Kidney capillary endothelial cell (primary cell): ENCODE measurements around the gene STK36.
A peak's percentile ranks its signal among the peaks of the same experiment; 100 is the strongest.

Source experiments
- DNase-seq: peaks from one replicate; pipeline ENCODE4 v3.0.0-alpha.2; 2018; ENCODE audit warnings: low spot score

The STK36 gene

GRCh38 chr2:218671654-218672566, at the start of gene STK36, which contains the start of gene RNF25:
STK36 (plus strand) TSS chr2:218672086; CDS start chr2:218672830, 744 bp downstream.
RNF25 (minus strand) TSS chr2:218672002; CDS start chr2:218671970, 32 bp downstream.
- peak; percentile 90 for DNase-seq

- no peak for DNase-seq
Observed at GRCh38 chr2:218622606-218623365, 49.1 kb upstream of the STK36 start.

GRCh38 chr2:218623366-218623705, 48.5 kb upstream of the STK36 start:
- DNase-seq = no peak

GRCh38 chr2:218626369-218626768, 45.5 kb upstream of the STK36 start:
- DNase-seq = no peak

GRCh38 chr2:218627939-218628338, 43.9 kb upstream of the STK36 start:
- DNase-seq = no peak

GRCh38 chr2:218631837-218632236, 40.0 kb upstream of the STK36 start:
- peak; percentile 98 for DNase-seq

GRCh38 chr2:218635719-218636118, 36.2 kb upstream of the STK36 start:
- DNase-seq = no peak

GRCh38 chr2:218638372-218638771, 33.5 kb upstream of the STK36 start:
- no peak for DNase-seq

GRCh38 chr2:218642121-218642656, 29.7 kb upstream of the STK36 start:
- no peak for DNase-seq

- no peak for DNase-seq
Observed at GRCh38 chr2:218642786-218643185, 29.1 kb upstream of the STK36 start.

GRCh38 chr2:218643751-218644310, 28.1 kb upstream of the STK36 start:
- DNase-seq = no peak

GRCh38 chr2:218644721-218645120, 27.2 kb upstream of the STK36 start:
- no peak for DNase-seq

- DNase-seq = no peak
Observed at GRCh38 chr2:218645126-218645525, 26.8 kb upstream of the STK36 start.

- peak; percentile 62 for DNase-seq
Observed at GRCh38 chr2:218648088-218648786, 23.6 kb upstream of the STK36 start.

- DNase-seq = no peak
Observed at GRCh38 chr2:218648787-218649100, 23.1 kb upstream of the STK36 start.

- DNase-seq = no peak
Observed at GRCh38 chr2:218655751-218656150, 16.1 kb upstream of the STK36 start.

- peak; percentile 30 for DNase-seq
Observed at GRCh38 chr2:218658671-218659257, 13.1 kb upstream of the STK36 start.

- DNase-seq = peak; percentile 79
Observed at GRCh38 chr2:218659258-218659987, 12.5 kb upstream of the STK36 start, which contains the start of the genes BCS1L and ZNF142. BCS1L (plus strand) TSS chr2:218659683; CDS start chr2:218660988, 1,305 bp downstream. ZNF142 (minus strand) TSS chr2:218659623; CDS start chr2:218656429, 3,194 bp downstream.

- DNase-seq = no peak
Observed at GRCh38 chr2:218659988-218660358, 11.9 kb upstream of the STK36 start.

- no peak for DNase-seq
Observed at GRCh38 chr2:218662377-218662776, 9.5 kb upstream of the STK36 start.

GRCh38 chr2:218662827-218663226, 9.1 kb upstream of the STK36 start:
- no peak for DNase-seq
